HT-29 (cell line): ENCODE data around the gene RPS15A. TPM values are rescaled to one million over a fixed set of nuclear protein-coding genes. Genes with fewer than 3 reads are reported as not detected.
"Not testable (repeated sequence)": the region's sequence is repeated elsewhere in the genome, so short reads cannot be mapped to it uniquely, and the experiment has no call there.

Experiments used
- DNase-seq: peaks from one replicate; pipeline ENCODE4 v3.0.0-alpha.2; 2015; ENCODE audit warnings: low spot score
- total RNA-seq: library from RNA; depleted of rRNA; stranded (reverse); fragments of >200 nt; shearing (Covaris generic); gene quantifications from 2 replicates; pipeline ENCODE4 v1.2.3, GENCODE V29; 2014

Gene RPS15A
- total RNA-seq, 1 experiment from 2014 or later = 1,332 TPM

GRCh38 chr16:18797746-18798145, 7.6 kb upstream of the RPS15A start:
- no peak for DNase-seq

- no peak for DNase-seq
Measured at GRCh38 chr16:18796377-18796776, 6.2 kb upstream of the RPS15A start.

DNA sequence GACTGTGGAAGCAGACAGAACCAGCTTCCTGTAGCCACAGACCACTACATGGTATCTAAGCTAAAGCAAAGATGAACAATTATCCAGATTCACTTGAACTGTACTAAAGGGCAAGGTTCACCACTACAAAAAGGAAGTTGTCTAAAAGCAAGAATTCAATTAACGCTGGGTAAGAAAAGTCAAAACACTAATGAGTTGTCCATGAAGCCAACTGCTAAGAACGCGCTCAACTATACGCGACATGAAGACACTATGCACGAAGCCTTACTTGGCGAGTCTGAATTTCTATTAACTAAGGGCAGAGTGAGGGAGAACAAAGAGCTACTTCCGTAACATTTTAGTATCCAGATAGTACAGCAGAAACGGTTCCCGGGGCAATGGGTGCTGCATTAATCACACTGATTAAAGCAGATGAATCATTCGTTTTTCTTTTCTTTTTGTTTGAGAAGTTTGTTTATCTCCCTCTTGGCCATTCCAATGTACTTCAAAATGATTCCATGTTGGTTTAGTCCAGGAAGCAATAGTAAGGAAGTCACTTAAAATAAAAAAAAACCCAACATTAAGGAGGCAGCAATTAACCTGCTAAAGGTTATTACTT, 2.8 kb upstream of the RPS15A start:
- DNase-seq = no peak

DNA sequence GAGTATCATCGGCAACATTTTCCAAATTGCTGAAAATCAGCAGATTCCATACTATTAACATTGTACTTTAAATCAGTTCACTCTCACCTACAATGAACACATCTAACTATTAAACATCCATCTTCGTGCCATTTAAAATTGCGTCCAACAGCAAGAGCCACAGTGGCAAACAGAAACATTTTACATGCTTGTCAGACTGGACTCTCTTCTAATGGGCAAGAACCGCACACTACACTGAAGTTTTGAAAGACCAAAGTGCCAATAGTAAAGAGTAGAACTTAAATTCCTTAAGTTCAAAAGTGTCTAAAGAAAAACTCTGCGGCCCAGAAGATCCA, 652 bp downstream of the RPS15A start:
- no peak for DNase-seq

GRCh38 chr16:18788828-18789514, 1.2 kb downstream of the RPS15A start:
- DNase-seq = no peak

DNA sequence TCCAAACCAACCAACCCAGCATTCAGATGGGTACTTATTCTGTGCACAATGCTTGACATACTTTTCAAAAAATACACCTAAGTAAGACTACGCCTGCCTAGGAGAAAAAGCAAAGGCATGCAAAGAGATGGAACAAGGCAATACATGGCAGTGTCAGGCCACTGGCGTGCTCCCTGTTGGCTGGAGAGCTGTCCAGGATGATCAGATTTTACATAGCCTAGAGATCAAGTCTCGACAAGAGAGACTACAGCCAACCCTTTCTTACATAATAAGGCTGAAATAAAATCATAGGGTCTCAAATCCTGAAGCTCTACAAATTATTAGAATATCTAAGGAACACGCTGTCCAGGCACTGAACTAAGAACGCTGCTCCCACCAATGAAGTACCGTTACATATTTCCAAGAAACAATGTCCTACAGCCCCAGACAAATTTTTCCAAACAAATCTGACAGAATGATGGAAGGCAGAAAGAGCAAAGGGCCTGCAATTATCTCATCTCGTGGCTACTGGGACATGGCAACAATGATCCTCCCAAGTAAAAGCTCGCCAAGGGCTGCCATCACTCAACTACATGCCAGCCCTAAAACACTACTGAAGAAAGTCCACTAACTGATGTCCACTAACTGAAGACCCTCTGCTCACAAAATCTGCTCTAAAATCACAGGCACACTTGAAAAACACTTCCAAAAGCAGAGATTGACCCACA, 5.1 kb downstream of the RPS15A start:
- no peak for DNase-seq

GRCh38 chr16:18783430-18784341, 6.4 kb downstream of the RPS15A start:
- no peak for DNase-seq

- no peak for DNase-seq
Measured at GRCh38 chr16:18782697-18783429, 7.3 kb downstream of the RPS15A start.

DNA sequence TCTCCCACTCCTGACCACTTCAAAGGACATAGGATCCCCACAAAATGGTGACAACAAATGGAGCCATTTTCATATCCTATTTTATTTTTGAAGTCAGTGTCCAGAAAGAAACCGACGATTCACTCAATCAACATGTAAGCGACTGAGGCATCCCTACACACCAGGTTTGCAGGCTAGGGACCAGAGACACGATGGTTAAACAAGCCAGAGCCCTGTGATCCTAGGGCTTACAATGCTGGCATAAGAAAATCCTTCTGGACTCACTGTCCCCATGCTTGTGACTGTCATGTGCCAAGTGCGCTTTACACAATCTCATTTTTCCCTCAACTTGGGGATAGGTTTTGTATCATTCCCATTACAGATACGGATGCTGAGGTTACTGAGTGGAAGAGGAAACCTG, 8.9 kb downstream of the RPS15A start:
- DNase-seq = not testable (repeated sequence)

- DNase-seq = not testable (repeated sequence)
Measured at GRCh38 chr16:18780460-18781026, 9.6 kb downstream of the RPS15A start.

DNA sequence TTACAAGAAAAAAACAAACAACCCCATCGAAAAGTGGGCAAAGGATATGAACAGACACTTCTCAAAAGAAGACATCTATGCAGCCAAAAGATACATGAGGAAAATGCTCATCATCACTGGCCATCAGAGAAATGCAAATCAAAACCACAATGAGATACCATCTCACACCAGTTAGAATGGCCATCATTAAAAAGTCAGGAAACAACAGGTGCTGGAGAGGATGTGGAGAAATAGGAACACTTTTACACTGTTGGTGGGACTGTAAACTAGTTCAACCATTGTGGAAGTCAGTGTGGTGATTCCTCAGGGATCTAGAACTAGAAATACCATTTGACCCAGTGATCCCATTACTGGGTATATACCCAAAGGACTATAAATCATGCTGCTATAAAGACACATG, 12.5 kb downstream of the RPS15A start:
- DNase-seq = not testable (repeated sequence)

DNA sequence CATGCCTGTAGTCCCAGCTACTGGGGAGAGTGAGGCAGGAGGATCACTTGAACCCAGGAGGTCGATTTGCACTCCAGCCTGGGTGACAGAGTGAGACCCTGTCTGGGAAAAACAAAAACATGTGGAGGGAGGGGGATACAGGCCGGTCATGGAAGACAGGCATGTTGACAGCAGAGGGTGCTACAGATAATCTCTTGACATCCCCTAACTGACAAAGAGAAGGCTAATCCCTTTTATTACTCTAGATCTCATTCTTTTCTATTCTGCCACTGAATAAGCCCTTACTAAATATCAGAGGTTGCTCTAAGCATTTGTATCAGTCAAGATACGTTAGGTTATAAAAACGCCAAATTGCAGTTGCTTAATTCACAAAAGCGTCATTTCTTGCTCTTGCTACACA, 13.8 kb downstream of the RPS15A start:
- not testable (repeated sequence) for DNase-seq

- not testable (repeated sequence) for DNase-seq
Measured at GRCh38 chr16:18774651-18775050, 15.5 kb downstream of the RPS15A start.

DNA sequence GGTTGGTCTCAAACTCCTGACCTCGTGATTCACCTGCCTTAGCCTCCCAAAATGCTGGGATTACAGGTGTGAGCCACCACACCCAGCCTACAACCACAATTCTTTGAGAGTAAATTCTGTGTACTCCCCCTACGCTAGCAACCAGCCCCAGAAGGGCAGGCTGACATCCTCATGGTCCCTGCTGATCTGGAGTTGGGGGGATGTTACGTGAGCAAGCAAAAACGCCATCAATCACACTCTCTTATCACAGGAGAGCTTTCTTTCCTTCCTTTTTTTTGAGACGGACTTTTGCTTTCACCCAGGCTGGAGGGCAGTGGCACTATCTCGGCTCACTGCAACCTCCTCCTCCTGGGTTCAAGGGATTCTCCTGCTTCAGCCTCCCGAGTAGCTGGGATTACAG, 18.0 kb downstream of the RPS15A start:
- DNase-seq = not testable (repeated sequence)

DNA sequence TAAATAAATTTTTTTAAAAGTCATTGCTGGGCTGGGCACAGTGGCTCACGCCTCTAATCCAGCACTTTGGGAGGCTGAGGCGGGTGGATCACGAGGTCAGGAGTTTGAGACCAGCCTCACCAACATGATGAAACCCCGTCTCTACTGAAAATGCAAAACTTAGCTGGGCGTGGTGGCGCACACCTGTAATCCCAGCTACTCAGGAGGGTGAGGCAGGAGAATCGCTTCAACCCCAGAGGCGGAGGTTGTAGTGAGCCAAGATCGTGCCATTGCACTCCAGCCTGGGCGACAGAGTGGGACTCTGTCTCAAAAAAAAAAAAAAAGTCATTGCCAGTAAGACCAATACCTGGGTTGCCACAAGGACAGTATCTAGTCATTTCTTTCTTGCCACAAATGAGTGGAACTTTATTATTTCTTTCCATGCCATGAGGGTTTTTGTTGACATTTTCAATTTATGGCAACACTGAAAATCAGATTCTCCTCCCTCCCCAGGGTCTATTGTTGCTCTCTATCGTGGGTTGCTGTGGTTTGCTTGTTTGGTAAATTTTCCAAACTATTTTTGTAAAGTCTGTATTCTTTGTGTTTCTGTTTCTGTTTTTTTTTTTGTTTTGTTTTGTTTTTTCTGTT, 19.7 kb downstream of the RPS15A start:
- not testable (repeated sequence) for DNase-seq

DNA sequence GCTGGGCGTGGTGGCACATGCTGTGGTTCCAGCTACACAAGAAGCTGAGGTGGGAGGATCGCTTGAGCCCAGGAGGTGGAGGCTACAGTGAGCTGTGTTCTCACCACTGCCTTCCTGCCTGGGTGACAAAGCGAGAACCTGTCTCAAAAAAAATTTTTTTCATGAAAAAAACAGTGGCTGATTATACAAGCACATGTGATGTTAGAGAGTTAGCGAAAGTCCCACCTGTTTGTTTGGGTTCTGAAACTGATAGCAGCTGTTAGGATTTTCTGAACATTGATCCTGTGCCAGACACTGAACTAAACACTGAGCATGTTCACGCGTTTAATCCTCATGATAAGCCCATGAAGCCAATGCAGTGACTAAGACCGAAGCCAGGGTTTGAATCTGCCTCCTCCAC, 22.9 kb downstream of the RPS15A start:
- not testable (repeated sequence) for DNase-seq

- DNase-seq = not testable (repeated sequence)
Measured at GRCh38 chr16:18762713-18763112, 27.4 kb downstream of the RPS15A start.

GRCh38 chr16:18759598-18760520, 30.3 kb downstream of the RPS15A start:
- DNase-seq = not testable (repeated sequence)
